Vagina (tissue), 2 donors: ENCODE measurements around the gene TBC1D30. TPM values are rescaled to one million over a fixed set of nuclear protein-coding genes. Genes with fewer than 3 reads are reported as not detected.

Experiments
- DNase-seq, 2 donors: peaks; one replicate each; pipeline ENCODE4 v3.0.0-alpha.2; 2017; ENCODE audit errors: extremely low spot score in 2 of 2
- H3K27ac ChIP-seq: fragments of 200-600 bp; sonication (generic); one replicate; pipeline ENCODE4 v1.5.1; 2019
- H3K27me3 ChIP-seq: fragments of 200-600 bp; sonication (generic); one replicate; pipeline ENCODE4 v1.5.1; 2019
- H3K36me3 ChIP-seq, 2 donors: fragments of 200-600 bp; sonication (generic); one replicate each; pipeline ENCODE4 v1.5.1; 2017 to 2019
- H3K4me1 ChIP-seq: fragments of 200-600 bp; sonication (generic); one replicate; pipeline ENCODE4 v1.5.1; 2019
- H3K4me3 ChIP-seq, 2 donors: fragments of 200-600 bp; sonication (generic); 1 replicate in 1 of 2; 2 replicates in 1 of 2; pipeline ENCODE4 v1.5.1; 2016 to 2019
- H3K9me3 ChIP-seq: fragments of 200-600 bp; sonication (generic); one replicate; pipeline ENCODE4 v1.5.1; 2019
- CTCF ChIP-seq, 3 experiments: fragments of 450-650 bp in 2 of 3; fragments of 200-600 bp in 1 of 3; sonication (generic) in 1 of 3; IDR thresholded peaks; one replicate each; pipeline ENCODE4 v1.5.1; 2017 to 2019; ENCODE audit warnings: antibody characterized with exemption in 3 of 3, mild to moderate bottlenecking in 2 of 3, moderate library complexity in 2 of 3
- POLR2A ChIP-seq, 2 donors: fragments of 450-650 bp; IDR thresholded peaks; one replicate each; pipeline ENCODE4 v1.6.1; 2017; ENCODE audit warnings: antibody characterized with exemption in 2 of 2, mild to moderate bottlenecking in 2 of 2, moderate library complexity in 2 of 2
- POLR2AphosphoS5 ChIP-seq, 2 donors: sonication (generic); formaldehyde crosslinking; IDR thresholded peaks; one replicate each; pipeline ENCODE4 v1.9.0; 2017; ENCODE audit warnings: antibody characterized with exemption in 2 of 2, mild to moderate bottlenecking in 2 of 2, low read depth in 1 of 2; ENCODE audit not compliant: insufficient read depth in 1 of 2
- intact Hi-C: fragments of 100-400 bp; cut with DNase I; formaldehyde crosslinking; loops from one replicate; pipeline ENCODE4 v1.15.1; 2023
- total RNA-seq: library from RNA; depleted of rRNA; stranded (reverse); fragments of >200 nt; gene quantifications from one replicate; pipeline ENCODE4 v1.2.3, GENCODE V29; 2016

The TBC1D30 gene
- total RNA-seq, 1 donor from 2014 or later, result 3.9 TPM

GRCh38 chr12:64814432-64814831 lies 10.0 kb upstream of the TBC1D30 start:
- DNase-seq, result no peak
- Histone ChIP-seq H3K9me3 (no peaks in the 10 kb centered on the region), H3K36me3 (no peaks in the 10 kb centered on the region), H3K27me3 (no peaks in the 10 kb centered on the region), H3K4me3 (no peak overlapping the region), H3K4me1 (no peaks in the 10 kb centered on the region), H3K27ac (no peak overlapping the region)
- no peak for TF ChIP-seq POLR2AphosphoS5 (IDR thresholded peaks at IDR 0.05; ENCODE audit: insufficient read depth in 1 of 2, low read depth in 1 of 2)
- intact Hi-C loops, result no loop called here

- H3K27ac ChIP-seq, result no peak overlapping the region
- intact Hi-C loops, result no loop called here
- no peak for DNase-seq
- TF ChIP-seq POLR2A (IDR thresholded peaks at IDR 0.05) (no peak), POLR2AphosphoS5 (IDR thresholded peaks at IDR 0.05; ENCODE audit: insufficient read depth in 1 of 2, low read depth in 1 of 2) (no peak), CTCF (IDR thresholded peaks at IDR 0.05) (no peak)
- no peak overlapping the region for H3K4me3 ChIP-seq
- H3K27me3 ChIP-seq, result no peaks in the 10 kb centered on the region
- H3K36me3 ChIP-seq, result no peaks in the 10 kb centered on the region
- H3K9me3 ChIP-seq, result no peaks in the 10 kb centered on the region
- peaks cover 6% of the 10 kb centered on the region for H3K4me1 ChIP-seq
These were observed 4.5 kb upstream of the TBC1D30 start for GRCh38 chr12:64819816-64820402.

GRCh38 chr12:64820593-64820992 lies 3.9 kb upstream of the TBC1D30 start:
- intact Hi-C loops, result no loop called here
- Histone ChIP-seq H3K4me1 (peaks cover 12% of the 10 kb centered on the region), H3K4me3 (no peak overlapping the region), H3K27ac (no peak overlapping the region), H3K9me3 (no peaks in the 10 kb centered on the region), H3K36me3 (no peaks in the 10 kb centered on the region), H3K27me3 (peaks cover 5% of the 10 kb centered on the region)
- no peak for DNase-seq
- no peak for TF ChIP-seq POLR2A (IDR thresholded peaks at IDR 0.05)
- TF ChIP-seq CTCF (IDR thresholded peaks at IDR 0.05), result no peak
- no peak for TF ChIP-seq POLR2AphosphoS5 (IDR thresholded peaks at IDR 0.05; ENCODE audit: insufficient read depth in 1 of 2, low read depth in 1 of 2)

- Histone ChIP-seq H3K9me3 (no peaks in the 10 kb centered on the region), H3K36me3 (no peaks in the 10 kb centered on the region), H3K27me3 (peaks cover 7% of the 10 kb centered on the region), H3K4me1 (peaks cover 18% of the 10 kb centered on the region), H3K27ac (no peak overlapping the region), H3K4me3 (no peak overlapping the region)
- intact Hi-C loops, result no loop called here
- DNase-seq, result no peak
- no peak for TF ChIP-seq CTCF (IDR thresholded peaks at IDR 0.05)
- TF ChIP-seq POLR2AphosphoS5 (IDR thresholded peaks at IDR 0.05; ENCODE audit: insufficient read depth in 1 of 2, low read depth in 1 of 2), result no peak
- TF ChIP-seq POLR2A (IDR thresholded peaks at IDR 0.05), result no peak
These were observed 3.3 kb upstream of the TBC1D30 start for GRCh38 chr12:64821116-64821630.

- Histone ChIP-seq H3K4me1 (peaks cover 20% of the 10 kb centered on the region), H3K36me3 (no peaks in the 10 kb centered on the region), H3K9me3 (no peaks in the 10 kb centered on the region), H3K27ac (no peak overlapping the region), H3K27me3 (peaks cover 7% of the 10 kb centered on the region), H3K4me3 (peak overlapping the region; percentile 38 to 40)
- intact Hi-C loops, result no loop called here
- DNase-seq, result no peak
- TF ChIP-seq CTCF (IDR thresholded peaks at IDR 0.05), result no peak
- no peak for TF ChIP-seq POLR2AphosphoS5 (IDR thresholded peaks at IDR 0.05; ENCODE audit: insufficient read depth in 1 of 2, low read depth in 1 of 2)
- TF ChIP-seq POLR2A (IDR thresholded peaks at IDR 0.05), result no peak
These were observed 332 bp upstream of the TBC1D30 start for GRCh38 chr12:64824130-64824499.
